Hepatocyte (in vitro differentiated cells): ENCODE results near the gene ACTR3C. TPM values are rescaled to one million over a fixed set of nuclear protein-coding genes. Genes with fewer than 3 reads are reported as not detected.
"Not testable (repeated sequence)": the region's sequence is repeated elsewhere in the genome, so short reads cannot be mapped to it uniquely, and the experiment has no call there.

ENCODE experiments used
- DNase-seq: peaks from one replicate; pipeline ENCODE4 v3.0.0-alpha.2; 2016; ENCODE audit warnings: low spot score
- H2AFZ ChIP-seq: fragments of 200-600 bp; sonication (generic); 2 replicates; pipeline ENCODE4 v1.6.0; 2016; ENCODE audit warnings: antibody characterized with exemption, mild to moderate bottlenecking
- H3K27ac ChIP-seq: fragments of 200-600 bp; sonication (generic); 2 replicates; pipeline ENCODE4 v1.5.1; 2016; ENCODE audit warnings: mild to moderate bottlenecking
- H3K27me3 ChIP-seq: fragments of 200-600 bp; sonication (generic); 2 replicates; pipeline ENCODE4 v1.6.1; 2016
- H3K36me3 ChIP-seq: fragments of 200-600 bp; sonication (generic); replicated peaks from 2 replicates; pipeline ENCODE4 v1.5.1; 2016; ENCODE audit warnings: low read depth; ENCODE audit not compliant: insufficient read depth
- H3K4me1 ChIP-seq: fragments of 200-600 bp; sonication (generic); 2 replicates; pipeline ENCODE4 v1.5.1; 2016; ENCODE audit warnings: mild to moderate bottlenecking, moderate library complexity; ENCODE audit not compliant: insufficient read depth
- H3K4me2 ChIP-seq: fragments of 200-600 bp; sonication (generic); 2 replicates; pipeline ENCODE4 v1.6.0; 2016
- H3K4me3 ChIP-seq: fragments of 200-600 bp; sonication (generic); 2 replicates; pipeline ENCODE4 v1.5.1; 2016; ENCODE audit warnings: mild to moderate bottlenecking
- H3K79me2 ChIP-seq: fragments of 200-600 bp; sonication (generic); 2 replicates; pipeline ENCODE4 v1.6.0; 2017; ENCODE audit warnings: mild to moderate bottlenecking
- H3K9me2 ChIP-seq: fragments of 200-600 bp; sonication (generic); replicated peaks from 2 replicates; pipeline ENCODE4 v1.6.0; 2017; ENCODE audit warnings: mild to moderate bottlenecking; ENCODE audit not compliant: insufficient read depth
- H3K9me3 ChIP-seq: fragments of 200-600 bp; sonication (generic); 2 replicates; pipeline ENCODE4 v1.5.1; 2016; ENCODE audit warnings: low read depth, mild to moderate bottlenecking
- H4K20me1 ChIP-seq: fragments of 200-600 bp; sonication (generic); 2 replicates; pipeline ENCODE4 v1.6.0; 2016; ENCODE audit warnings: mild to moderate bottlenecking; ENCODE audit not compliant: insufficient read depth, poor library complexity, severe bottlenecking
- WGBS: methylation state at CpG from one replicate; pipeline ENCODE4 v1.1.6; 2016; ENCODE audit warnings: low lambda C conversion rate; ENCODE audit errors: missing lambda C conversion rate; 5-methylcytosine and 5-hydroxymethylcytosine counted together
- polyA plus RNA-seq: library from polyadenylated mRNA; unstranded; fragments of >200 nt; fragmentation: Nextera tagmentation; extraction: Ambion mirVana; gene quantifications from 2 replicates; pipeline ENCODE4 v1.2.1, GENCODE V29; 2016
- total RNA-seq: library from RNA; depleted of rRNA; stranded (reverse); fragments of >200 nt; gene quantifications from 2 replicates; pipeline ENCODE4 v1.2.3, GENCODE V29; 2014

The ACTR3C gene
- total and polyA plus RNA-seq, 2 experiments from 2014 or later = 7.8 to 18.6 TPM

GRCh38 chr7:150266953-150267665, 56.2 kb downstream of the ACTR3C start:
- H3K4me2 ChIP-seq, H3K4me1 ChIP-seq, H2AFZ ChIP-seq, H3K27ac ChIP-seq, H3K36me3 ChIP-seq, H3K4me3 ChIP-seq, DNase-seq, H3K9me3 ChIP-seq, H4K20me1 ChIP-seq, H3K27me3 ChIP-seq, H3K79me2 ChIP-seq, H3K9me2 ChIP-seq: not testable (repeated sequence)
- WGBS = 86% methylated on average over 20 of the region's 20 CpGs

DNA sequence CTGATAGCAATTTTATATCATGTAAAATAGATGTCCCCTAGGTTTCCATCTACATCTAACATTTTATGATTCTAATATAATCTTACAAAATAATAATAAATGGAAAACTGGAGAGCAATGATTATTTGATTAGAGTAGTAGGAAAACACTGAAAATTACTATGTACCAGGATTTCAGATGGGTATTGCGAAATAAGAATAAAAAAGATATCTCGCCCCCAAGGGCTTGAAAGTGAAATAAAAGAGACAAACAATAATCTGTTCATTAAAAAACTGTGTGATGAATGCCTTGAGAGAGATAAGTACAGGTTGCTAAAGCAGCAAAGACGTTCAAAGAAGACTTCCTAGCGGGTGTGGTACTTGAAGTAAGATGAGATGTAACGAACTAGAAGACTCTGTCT, 60.7 kb downstream of the ACTR3C start:
- not testable (repeated sequence) for H3K79me2 ChIP-seq, H3K9me3 ChIP-seq, H3K27ac ChIP-seq, H3K4me1 ChIP-seq, H3K4me2 ChIP-seq, H3K4me3 ChIP-seq, H3K27me3 ChIP-seq, H4K20me1 ChIP-seq, DNase-seq, H2AFZ ChIP-seq, H3K9me2 ChIP-seq, H3K36me3 ChIP-seq
- WGBS = 89% methylated on average over 5 of the region's 5 CpGs

DNA sequence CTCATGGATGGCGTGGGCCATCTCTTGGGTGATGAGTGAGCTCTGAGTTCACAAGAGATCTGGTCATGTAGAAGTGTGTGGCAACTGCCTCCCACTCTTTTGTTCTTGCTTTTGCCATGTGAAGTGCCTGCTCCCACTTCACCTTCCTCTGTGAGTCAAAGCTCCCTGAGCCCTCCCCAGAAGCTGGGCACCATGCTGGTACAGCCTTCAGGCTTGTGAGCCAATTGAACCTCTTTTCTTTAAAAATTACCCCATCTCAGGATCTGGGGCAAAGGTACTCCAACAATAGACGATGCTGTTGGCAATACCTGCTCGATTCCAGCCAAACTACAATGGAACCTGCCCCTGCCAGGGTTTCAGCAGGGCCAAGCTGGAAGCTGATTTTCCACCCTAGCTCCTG, 75.6 kb downstream of the ACTR3C start:
- not testable (repeated sequence) for H3K27me3 ChIP-seq, H3K4me2 ChIP-seq, H2AFZ ChIP-seq, DNase-seq, H3K27ac ChIP-seq, H3K4me3 ChIP-seq, H4K20me1 ChIP-seq, H3K4me1 ChIP-seq, H3K36me3 ChIP-seq, H3K9me3 ChIP-seq, H3K9me2 ChIP-seq, H3K79me2 ChIP-seq
- WGBS = 92% methylated on average over 2 of the region's 3 CpGs

DNA sequence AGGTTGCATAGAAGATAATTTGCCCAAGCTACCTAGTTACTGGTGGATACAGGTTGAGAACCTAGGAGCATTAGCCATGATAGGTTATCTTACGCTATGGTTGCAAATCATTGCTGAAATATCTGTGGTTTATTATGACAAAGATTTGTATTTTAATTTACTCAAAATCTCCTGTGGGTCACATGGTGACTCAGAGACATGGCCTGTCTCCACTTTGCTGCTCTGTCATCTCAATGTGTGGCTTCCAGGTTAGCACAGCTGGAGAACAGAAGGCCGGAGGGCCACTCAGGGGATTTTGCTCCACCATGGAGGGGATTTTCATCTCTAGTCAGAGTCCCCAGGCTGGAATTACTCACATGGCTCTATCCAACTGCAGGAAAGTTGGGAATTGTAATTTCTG, 78.1 kb downstream of the ACTR3C start:
- not testable (repeated sequence) for H3K36me3 ChIP-seq, H3K4me3 ChIP-seq, H3K9me3 ChIP-seq, DNase-seq, H3K27me3 ChIP-seq, H3K4me1 ChIP-seq, H4K20me1 ChIP-seq, H2AFZ ChIP-seq, H3K9me2 ChIP-seq, H3K79me2 ChIP-seq, H3K4me2 ChIP-seq, H3K27ac ChIP-seq
- 81% methylated on average over 2 of the region's 2 CpGs for WGBS

- H3K9me3 ChIP-seq, H3K79me2 ChIP-seq, H3K27ac ChIP-seq, H3K27me3 ChIP-seq, H3K36me3 ChIP-seq, H3K9me2 ChIP-seq, H3K4me2 ChIP-seq, H2AFZ ChIP-seq, DNase-seq, H4K20me1 ChIP-seq, H3K4me3 ChIP-seq, H3K4me1 ChIP-seq: not testable (repeated sequence)
- WGBS = 72% methylated on average over 2 of the region's 2 CpGs
These were observed 80.4 kb downstream of the ACTR3C start for GRCh38 chr7:150242935-150243334.

- H4K20me1 ChIP-seq, H3K4me2 ChIP-seq, H2AFZ ChIP-seq, DNase-seq, H3K79me2 ChIP-seq, H3K36me3 ChIP-seq, H3K27me3 ChIP-seq, H3K9me2 ChIP-seq, H3K27ac ChIP-seq, H3K4me3 ChIP-seq, H3K9me3 ChIP-seq, H3K4me1 ChIP-seq: not testable (repeated sequence)
- WGBS = 59% methylated on average over 3 of the region's 3 CpGs
These were observed 97.9 kb downstream of the ACTR3C start for GRCh38 chr7:150225444-150225843.

DNA sequence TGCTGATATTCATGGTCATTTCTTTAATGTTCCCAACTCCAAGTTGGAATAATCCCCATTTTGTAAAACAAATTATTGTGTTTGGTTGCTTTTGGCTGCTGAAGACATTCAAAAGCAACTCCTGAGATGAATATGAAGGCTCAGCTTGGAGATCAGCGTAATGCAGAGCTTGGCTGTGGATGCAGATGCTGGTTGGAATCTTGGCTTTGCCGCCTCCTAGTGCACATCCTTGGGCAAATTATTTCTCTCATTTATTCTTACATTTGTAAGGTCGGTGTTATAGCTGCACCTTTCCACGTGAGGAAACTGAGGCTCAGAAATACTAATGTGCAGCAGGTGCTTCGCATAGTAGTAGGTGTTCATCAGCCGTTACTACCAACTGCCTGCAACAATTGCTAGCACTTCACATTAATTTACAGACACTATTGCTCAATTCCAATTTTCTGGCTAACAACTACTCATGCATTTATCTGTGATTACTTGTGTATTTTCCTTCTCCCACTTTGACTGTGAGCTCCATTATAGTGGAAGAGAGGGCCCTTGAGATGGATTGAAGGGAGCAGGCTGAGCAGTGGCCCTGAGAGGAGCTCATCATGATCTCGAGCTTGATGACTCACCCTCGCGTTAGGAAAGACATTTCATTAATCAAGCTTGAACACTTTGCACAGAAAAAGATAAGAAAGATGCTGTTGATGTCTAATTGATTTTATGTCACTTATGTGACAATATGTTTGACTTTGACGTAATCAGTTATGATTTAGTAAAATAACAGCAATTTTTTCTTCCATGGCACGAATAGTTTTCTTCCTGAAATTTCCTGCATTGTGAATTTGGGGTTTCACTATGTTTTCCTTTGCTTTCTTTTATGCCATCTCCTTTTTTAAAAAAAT, 101.0 kb downstream of the ACTR3C start:
- not testable (repeated sequence) for H3K4me1 ChIP-seq, H3K4me3 ChIP-seq, H3K79me2 ChIP-seq, H4K20me1 ChIP-seq, H2AFZ ChIP-seq, H3K9me2 ChIP-seq, H3K9me3 ChIP-seq, H3K36me3 ChIP-seq, H3K4me2 ChIP-seq, DNase-seq, H3K27ac ChIP-seq
- peaks cover 17% of the 10 kb centered on the region for H3K27me3 ChIP-seq
- WGBS = 66% methylated on average over 11 of the region's 11 CpGs

GRCh38 chr7:150220673-150221181, 102.6 kb downstream of the ACTR3C start:
- Histone ChIP-seq H3K4me2 (peak overlapping the region; percentile 11), H3K27me3 (peaks cover 17% of the 10 kb centered on the region)
- H3K27ac ChIP-seq, H3K4me1 ChIP-seq, DNase-seq, H3K9me2 ChIP-seq, H4K20me1 ChIP-seq, H3K36me3 ChIP-seq, H3K4me3 ChIP-seq, H2AFZ ChIP-seq, H3K79me2 ChIP-seq, H3K9me3 ChIP-seq: not testable (repeated sequence)
- WGBS = 7% methylated on average over 38 of the region's 38 CpGs
